Measurements from ENCODE around the gene TAOK2. TPM values are rescaled to one million over a fixed set of nuclear protein-coding genes. Genes with fewer than 3 reads are reported as not detected.

TAOK2 gene
- total and polyA plus RNA-seq, 2 of the 13 experiments (the other 11 are each of a cell fraction or from before 2014, with no cell fraction given), result 17.4 to 43.2 TPM

GRCh38 chr16:29974291-29975133 lies 844 bp downstream of the TAOK2 start:
- H3K36me3 ChIP-seq (replicated peaks in 1 of 2; ENCODE audit: control insufficient read depth in 1 of 2, insufficient read depth in 2 of 2, low read length in 2 of 2), result peaks cover 25 to 32% of the 10 kb centered on the region in 2 experiments
- peak; percentile 8 for FAIRE-seq
- no peaks in the 10 kb centered on the region; a peak in 1 of 5 replicates for H3K27me3 ChIP-seq (ENCODE audit: control insufficient read depth in 1 of 2, insufficient read depth in 2 of 2, low read length in 2 of 2)
- H3K4me2 ChIP-seq (ENCODE audit: low read depth, low read length), result peak overlapping the region; percentile 93
- ChIA-PET POLR2A (interaction anchor here (1.2 to 4.7 kb wide), 6 partner anchors 13 to 74 kb away, joined by 4 to 47 read pairs (median 29); partner anchors contain the start of genes ASPHD1, HIRIP3, INO80E and KCTD13), CTCF (ENCODE audit: low intra/inter-chr PET ratio, low total read pairs) (no interaction called here)
- no TSS peak for BruUV-seq (replicated peaks)
- H3K27ac ChIP-seq (ENCODE audit: extremely low read length, insufficient read depth, low read length), result peak overlapping the region; percentile 72
- ATAC-seq, result peak; percentile 21
- in situ Hi-C loops (cut with HindIII; ENCODE audit: extremely low pct_ligation_motif_present, low pct_unique_long_range_greater_than_20kb) (no loop called here), intact Hi-C loops (cut with micrococcal nuclease; ENCODE audit: unreplicated experiment) (no loop called here)
- no peak for DNase-seq (ENCODE audit: low spot score)
- H3K79me2 ChIP-seq (ENCODE audit: insufficient read depth, low read length), result peaks cover 38% of the 10 kb centered on the region
- H4K20me1 ChIP-seq (ENCODE audit: insufficient read depth, low read length), result peaks cover 23% of the 10 kb centered on the region
- H3K4me1 ChIP-seq (ENCODE audit: insufficient read depth, low read length), result peaks cover 30% of the 10 kb centered on the region
- H2AFZ ChIP-seq (ENCODE audit: low read length), result no peak overlapping the region
- H3K9me3 ChIP-seq (ENCODE audit: low read length), result no peaks in the 10 kb centered on the region
- 4% methylated on average over 25 of the region's 31 CpGs for WGBS (ENCODE audit: low lambda C conversion rate)
- H3K9ac ChIP-seq (ENCODE audit: insufficient read depth, low read depth, low read length), result peak overlapping the region; percentile 89
- peak overlapping the region; percentile 86 to 99 (median 91) for H3K4me3 ChIP-seq (replicated peaks in 1 of 3; ENCODE audit: insufficient read depth in 1 of 3, low read depth in 2 of 3, low read length in 3 of 3)
- TF ChIP-seq ZNF652 (CRISPR knock-in tag; IDR thresholded peaks at IDR 0.05; ENCODE audit: borderline replicate concordance, low read depth), result no peak
- TF ChIP-seq THRA (CRISPR knock-in tag; IDR thresholded peaks at IDR 0.05; ENCODE audit: borderline replicate concordance), result 0 out of 2 replicates have a peak, but pooled peaks have one; percentile 15
- no peak for TF ChIP-seq SALL1 (CRISPR knock-in tag; IDR thresholded peaks at IDR 0.05)
- no peak for TF ChIP-seq ZNF362 (CRISPR knock-in tag; IDR thresholded peaks at IDR 0.05; ENCODE audit: borderline replicate concordance)
- TF ChIP-seq RFXAP (CRISPR knock-in tag; IDR thresholded peaks at IDR 0.05; ENCODE audit: borderline replicate concordance), result no peak
- TF ChIP-seq NFATC3 (CRISPR knock-in tag; IDR thresholded peaks at IDR 0.05), result no peak
- TF ChIP-seq REPIN1 (CRISPR knock-in tag; IDR thresholded peaks at IDR 0.05; ENCODE audit: borderline replicate concordance, low read depth), result no peak
- no peak for TF ChIP-seq ISX (CRISPR knock-in tag; conservative IDR thresholded peaks at IDR 0.05)
- no peak for TF ChIP-seq SP2 (CRISPR knock-in tag; IDR thresholded peaks at IDR 0.05)
- TF ChIP-seq NONO (IDR thresholded peaks at IDR 0.05), result no peak
- 0 out of 2 replicates have a peak, but pooled peaks have one; percentile 34 for TF ChIP-seq NONO (CRISPR knock-in tag; conservative IDR thresholded peaks at IDR 0.05)
- TF ChIP-seq IKZF1 (IDR thresholded peaks at IDR 0.05), result no peak
- TF ChIP-seq TCF12 (IDR thresholded peaks at IDR 0.05), result no peak
- TF ChIP-seq TCF12 (CRISPR knock-in tag; IDR thresholded peaks at IDR 0.05), result 0 out of 2 replicates have a peak, but pooled peaks have one; percentile 16
- TF ChIP-seq BHLHE40 (IDR thresholded peaks at IDR 0.05; ENCODE audit: low read length), result 0 out of 2 replicates have a peak, but pooled peaks have one; percentile 16
- no peak for TF ChIP-seq WIZ (CRISPR knock-in tag; IDR thresholded peaks at IDR 0.05)
- TF ChIP-seq ZNF816 (CRISPR knock-in tag; IDR thresholded peaks at IDR 0.05; ENCODE audit: borderline replicate concordance), result no peak
- TF ChIP-seq ISL2 (CRISPR knock-in tag; IDR thresholded peaks at IDR 0.05), result no peak
- no peak for TF ChIP-seq MXI1 (IDR thresholded peaks at IDR 0.05; ENCODE audit: borderline replicate concordance, low read depth, low read length)
- TF ChIP-seq ZNF570 (CRISPR knock-in tag; IDR thresholded peaks at IDR 0.05; ENCODE audit: borderline replicate concordance), result no peak
- TF ChIP-seq EED (CRISPR knock-in tag; IDR thresholded peaks at IDR 0.05), result no peak
- TF ChIP-seq ELF3 (CRISPR knock-in tag; IDR thresholded peaks at IDR 0.05), result peak; percentile 51; the same call in 1 of the 2 replicates
- no peak for TF ChIP-seq ZSCAN12 (CRISPR knock-in tag; IDR thresholded peaks at IDR 0.05)
- TF ChIP-seq BRD4 (CRISPR knock-in tag; IDR thresholded peaks at IDR 0.05), result peak; percentile 30; the same call in 1 of the 2 replicates

Measured in HepG2 (cell line).